Keratinocyte (primary cell): ENCODE measurements around the gene VPS26A.

ENCODE experiments used
- CTCF ChIP-seq, 3 experiments: IDR thresholded peaks in 1 of 3; conservative IDR thresholded peaks in 1 of 3; optimal IDR thresholded peaks in 1 of 3; 2 replicates in 2 of 3; 3 replicates in 1 of 3; pipeline versions ENCODE3 to v1.5.1; 2011; ENCODE audit warnings: low read length in 3 of 3, mild to moderate bottlenecking in 3 of 3, moderate library complexity in 2 of 3, control low read depth in 1 of 3, inconsistent platforms in 1 of 3; ENCODE audit not compliant: insufficient read depth in 2 of 3; ENCODE audit errors: extremely low read depth in 1 of 3
- EZH2 ChIP-seq: IDR thresholded peaks from one replicate; pipeline ENCODE4 v1.6.1; 2012; ENCODE audit warnings: inconsistent platforms, mild to moderate bottlenecking, low read length, moderate library complexity

- TF ChIP-seq CTCF (optimal IDR thresholded peaks at IDR 0.05 in 1 of 3, IDR thresholded peaks at IDR 0.05 in 1 of 3, conservative IDR thresholded peaks at IDR 0.05 in 1 of 3; ENCODE audit: extremely low read depth in 1 of 3, insufficient read depth in 2 of 3, low read length in 3 of 3), result no peak
- TF ChIP-seq EZH2, result no peak
These were observed 16.3 kb upstream of the VPS26A start for GRCh38 chr10:69107699-69108098.
